Measurements from ENCODE around the gene DEFB123. TPM values are rescaled to one million over a fixed set of nuclear protein-coding genes. Genes with fewer than 3 reads are reported as not detected.

Gene DEFB123, protein sequence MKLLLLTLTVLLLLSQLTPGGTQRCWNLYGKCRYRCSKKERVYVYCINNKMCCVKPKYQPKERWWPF
- not detected in 2 replicates for total RNA-seq (ENCODE audit: low replicate concordance)

DNA sequence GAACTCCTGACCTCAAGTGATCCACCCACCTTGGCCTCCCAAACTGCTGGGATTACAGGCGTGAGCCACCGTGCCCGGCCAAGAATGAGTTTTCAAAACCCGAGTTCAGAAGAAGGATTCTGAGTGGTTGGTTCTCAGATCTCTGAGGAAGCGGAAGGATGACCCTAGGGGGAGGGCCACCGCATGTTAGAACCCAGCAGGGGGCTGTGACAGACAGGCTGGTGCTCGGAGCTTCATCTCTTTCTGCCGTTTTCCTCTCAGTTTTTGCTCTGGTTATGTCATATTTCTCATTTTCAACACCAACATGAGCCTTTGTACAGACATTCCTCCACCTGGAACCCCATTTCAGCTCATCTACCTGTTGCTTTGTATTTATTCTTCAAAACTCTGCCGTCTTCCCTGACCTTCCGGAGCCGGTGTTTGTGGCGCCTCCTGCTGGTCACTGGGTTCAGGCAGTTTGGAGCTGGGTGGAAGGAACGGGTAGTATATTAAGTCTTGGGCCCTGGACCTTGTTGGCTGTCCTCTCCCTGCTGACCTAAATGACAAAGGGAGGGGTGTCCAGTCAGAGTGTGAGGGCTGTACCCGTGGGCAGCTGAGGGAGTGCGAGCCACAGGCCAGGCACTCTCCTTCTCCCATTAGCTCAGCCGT lies at the start of gene DEFB123:
TSS of gene DEFB123 (plus strand) at position 621 of the 648 bp plus-strand sequence. CDS start 67 bp downstream, outside the sequence.
- DNase-seq (ENCODE audit: low read depth): no peak
- TF ChIP-seq CTCF (IDR thresholded peaks at IDR 0.05; ENCODE audit: insufficient read depth, low read length): peak; percentile 25
- H3K4me3 ChIP-seq (ENCODE audit: low read depth, low read length): no peak within 1 kb of the TSS

GRCh38 chr20:31392836-31393235 lies 47.6 kb upstream of the DEFB123 start:
- no peak for DNase-seq (ENCODE audit: low read depth)
- H3K4me3 ChIP-seq (ENCODE audit: low read depth, low read length): no peak overlapping the region
- TF ChIP-seq CTCF (IDR thresholded peaks at IDR 0.05; ENCODE audit: insufficient read depth, low read length): no peak

GRCh38 chr20:31394900-31395299 lies 45.5 kb upstream of the DEFB123 start:
- no peak for TF ChIP-seq CTCF (IDR thresholded peaks at IDR 0.05; ENCODE audit: insufficient read depth, low read length)
- no peak for DNase-seq (ENCODE audit: low read depth)
- H3K4me3 ChIP-seq (ENCODE audit: low read depth, low read length): no peak overlapping the region

GRCh38 chr20:31403886-31404285 lies 36.5 kb upstream of the DEFB123 start:
- no peak overlapping the region for H3K4me3 ChIP-seq (ENCODE audit: low read depth, low read length)
- no peak for TF ChIP-seq CTCF (IDR thresholded peaks at IDR 0.05; ENCODE audit: insufficient read depth, low read length)
- no peak for DNase-seq (ENCODE audit: low read depth)

GRCh38 chr20:31406115-31406514 lies 34.3 kb upstream of the DEFB123 start, which contains the start of gene DEFB121:
Gene DEFB121, minus strand, starts transcription at chr20:31406215. Its CDS starts 63 bp downstream, at chr20:31406152.
- H3K4me3 ChIP-seq (ENCODE audit: low read depth, low read length): no peak within 1 kb of the TSS
- no peak for DNase-seq (ENCODE audit: low read depth)
- no peak for TF ChIP-seq CTCF (IDR thresholded peaks at IDR 0.05; ENCODE audit: insufficient read depth, low read length)

DNA sequence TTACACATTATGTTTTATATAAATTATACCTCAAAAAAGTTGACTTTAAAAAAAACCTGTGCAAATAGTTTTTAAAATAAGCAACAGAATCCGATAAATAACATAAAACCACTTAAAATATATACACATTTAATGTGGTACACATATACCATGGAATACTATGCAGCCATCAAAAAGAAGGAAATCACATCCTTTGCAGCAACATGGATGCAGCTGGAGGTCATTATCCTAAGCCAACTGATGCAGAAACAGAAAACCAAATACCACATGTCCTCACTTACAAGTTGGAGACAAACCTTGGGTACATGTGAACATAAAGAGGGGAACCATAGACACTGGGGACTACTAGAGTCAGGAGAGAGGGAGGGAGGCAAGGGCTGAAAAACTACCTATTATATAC lies 30.4 kb upstream of the DEFB123 start:
- no peak for DNase-seq (ENCODE audit: low read depth)
- H3K4me3 ChIP-seq (ENCODE audit: low read depth, low read length): no peak overlapping the region
- TF ChIP-seq CTCF (IDR thresholded peaks at IDR 0.05; ENCODE audit: insufficient read depth, low read length): no peak
